ENCODE results near the gene GRAP. TPM values are rescaled to one million over a fixed set of nuclear protein-coding genes. Genes with fewer than 3 reads are reported as not detected.
"Not testable (repeated sequence)": the region's sequence is repeated elsewhere in the genome, so short reads cannot be mapped to it uniquely, and the experiment has no call there.

GRAP gene
- total RNA-seq, 5 donors from 2014 or later (not counting 1 experiment from before 2014, with no cell fraction given): 26.5 to 95.2 (median 74.0) TPM

DNA sequence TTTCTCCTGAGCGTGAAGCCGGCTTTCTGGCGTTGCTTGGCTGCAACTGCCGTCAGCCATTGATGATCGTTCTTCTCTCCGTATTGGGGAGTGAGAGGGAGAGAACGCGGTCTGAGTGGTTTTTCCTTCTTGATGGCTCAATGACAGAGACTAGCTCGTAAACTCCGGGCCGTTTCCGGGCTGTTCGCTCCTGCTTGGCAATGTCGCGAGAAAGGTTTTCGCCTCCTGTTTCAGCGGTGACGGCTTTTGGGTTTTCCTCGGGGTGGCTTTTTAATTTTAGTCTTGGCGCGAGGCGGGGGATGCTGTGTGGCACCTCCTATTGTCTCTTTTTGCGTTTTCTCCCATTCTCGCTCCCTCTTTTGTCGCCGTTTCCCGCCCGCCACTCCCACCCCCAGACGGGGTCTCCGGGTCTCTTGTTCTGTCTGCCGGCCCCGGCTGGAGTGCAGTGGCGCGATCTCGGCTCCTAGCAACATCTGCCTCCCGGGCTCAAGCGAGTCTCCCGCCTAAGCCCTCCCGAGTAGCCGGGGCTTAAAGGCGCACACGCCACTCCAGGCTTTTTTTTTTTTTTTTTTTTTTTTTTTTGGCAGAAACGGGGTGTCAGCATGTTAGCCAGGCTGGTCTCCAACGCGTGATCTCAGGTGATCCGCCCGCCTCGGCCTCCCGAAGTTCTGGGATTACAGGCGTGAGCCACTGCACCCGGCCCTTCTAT is 15.4 kb upstream of the GRAP start:
- no CpG with 5 or more reads among the region's 51 CpGs for WGBS (ENCODE audit: insufficient coverage)
- H3K4me1 ChIP-seq (ENCODE audit: control insufficient read depth in 1 of 2, extremely low read depth in 1 of 2, insufficient read depth in 2 of 2, low read length in 2 of 2); H3K27me3 ChIP-seq (replicated peaks in 1 of 2; ENCODE audit: control insufficient read depth in 2 of 2, extremely low read depth in 1 of 2, insufficient read depth in 2 of 2, low read length in 1 of 2); H3K4me1 Mint-ChIP-seq; H3K36me3 ChIP-seq (ENCODE audit: control insufficient read depth in 2 of 2, extremely low read depth in 1 of 2, insufficient read depth in 1 of 2, low read length in 1 of 2); POLR2A ChIA-PET; H3K27me3 Mint-ChIP-seq; H3K9me3 Mint-ChIP-seq; H3K4me3 ChIP-seq (ENCODE audit: control insufficient read depth in 1 of 2, extremely low read depth in 1 of 2, low read length in 1 of 2); H3K36me3 Mint-ChIP-seq; H3K9me3 ChIP-seq; CTCF ChIA-PET; H3K27ac ChIP-seq (ENCODE audit: low read length): not testable (repeated sequence)
- DNase-seq: peak in 32 of 35 experiments; percentile 32 to 92 (median 68)
- peak in 2 of 4 experiments; percentile 50 to 52 for ATAC-seq (replicated peaks in 1 of 4)
- Mint-ChIP-seq H3K27ac (peak overlapping the region in 1 of 2 donors; percentile 64), H3K4me3 (peak overlapping the region in 1 of 3 donors; percentile 47)

DNA sequence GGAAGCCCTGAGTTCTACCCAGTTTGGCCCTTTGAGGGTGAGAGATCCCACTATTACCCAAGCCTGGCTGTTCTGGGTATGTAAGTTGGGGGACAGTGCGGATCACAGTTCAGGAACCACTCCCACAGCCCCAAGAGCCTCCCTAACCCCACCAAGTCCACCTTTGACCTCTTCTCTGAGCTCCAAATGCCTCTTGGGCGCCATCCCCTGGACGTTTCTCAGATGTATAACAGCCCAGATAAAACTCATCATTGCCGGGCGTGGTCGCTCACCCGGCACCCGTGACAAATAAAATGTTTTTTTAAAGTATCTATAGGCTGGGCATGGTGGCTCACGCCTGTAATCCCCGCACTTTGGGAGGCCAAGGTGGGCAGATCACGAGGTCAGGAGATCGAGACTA is 8.7 kb upstream of the GRAP start:
- no CpG with 5 or more reads among the region's 12 CpGs for WGBS (ENCODE audit: insufficient coverage)

DNA sequence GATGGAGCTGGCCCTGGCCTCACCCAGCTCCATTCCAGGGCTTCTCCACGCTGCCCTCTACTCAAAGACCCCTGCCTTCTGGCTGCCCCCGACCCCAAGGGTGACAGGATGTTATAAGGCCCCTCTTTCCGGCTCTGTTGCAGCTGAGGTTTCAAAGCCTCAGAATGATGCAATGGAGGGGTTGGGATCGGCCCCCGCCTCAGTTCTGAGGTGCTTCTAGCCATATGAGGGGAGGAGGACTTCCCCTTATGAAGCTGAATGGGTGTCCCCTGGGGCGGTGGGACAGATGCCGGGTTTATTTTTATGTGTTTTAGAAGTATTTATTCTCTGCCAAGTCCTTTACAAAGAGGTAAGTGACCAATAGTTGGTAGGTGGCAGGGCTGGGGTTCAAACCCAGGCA is 2.1 kb upstream of the GRAP start:
- CTCF ChIA-PET; H3K27ac ChIP-seq (ENCODE audit: low read length); POLR2A ChIA-PET; H3K27ac Mint-ChIP-seq; H3K4me3 ChIP-seq (ENCODE audit: control insufficient read depth in 1 of 2, extremely low read depth in 1 of 2, low read length in 1 of 2); H3K4me3 Mint-ChIP-seq; H3K9me3 ChIP-seq; H3K27me3 ChIP-seq (replicated peaks in 1 of 2; ENCODE audit: control insufficient read depth in 2 of 2, extremely low read depth in 1 of 2, insufficient read depth in 2 of 2, low read length in 1 of 2); H3K9me3 Mint-ChIP-seq; H3K4me1 Mint-ChIP-seq; H3K36me3 ChIP-seq (ENCODE audit: control insufficient read depth in 2 of 2, extremely low read depth in 1 of 2, insufficient read depth in 1 of 2, low read length in 1 of 2); H3K27me3 Mint-ChIP-seq; H3K4me1 ChIP-seq (ENCODE audit: control insufficient read depth in 1 of 2, extremely low read depth in 1 of 2, insufficient read depth in 2 of 2, low read length in 2 of 2); H3K36me3 Mint-ChIP-seq: not testable (repeated sequence)
- WGBS (ENCODE audit: insufficient coverage): no CpG with 5 or more reads among the region's 7 CpGs
- DNase-seq: peak in 2 of 35 experiments; percentile 0 to 25
- peak in 1 of 4 experiments; percentile 31 for ATAC-seq (replicated peaks in 1 of 4)

More for the DNA sequence above, 8.7 kb upstream of the GRAP start:
- H3K27me3 ChIP-seq (replicated peaks in 1 of 2; ENCODE audit: control insufficient read depth in 2 of 2, extremely low read depth in 1 of 2, insufficient read depth in 2 of 2, low read length in 1 of 2); H3K4me1 Mint-ChIP-seq; H3K36me3 Mint-ChIP-seq; H3K4me3 Mint-ChIP-seq; H3K4me3 ChIP-seq (ENCODE audit: control insufficient read depth in 1 of 2, extremely low read depth in 1 of 2, low read length in 1 of 2); H3K9me3 ChIP-seq; H3K27ac Mint-ChIP-seq; POLR2A ChIA-PET; CTCF ChIA-PET; DNase-seq; H3K36me3 ChIP-seq (ENCODE audit: control insufficient read depth in 2 of 2, extremely low read depth in 1 of 2, insufficient read depth in 1 of 2, low read length in 1 of 2); H3K27ac ChIP-seq (ENCODE audit: low read length); H3K9me3 Mint-ChIP-seq; H3K4me1 ChIP-seq (ENCODE audit: control insufficient read depth in 1 of 2, extremely low read depth in 1 of 2, insufficient read depth in 2 of 2, low read length in 2 of 2); H3K27me3 Mint-ChIP-seq: not testable (repeated sequence)
- ATAC-seq (replicated peaks in 1 of 4): peak; percentile 86 to 95 (median 90)

DNA sequence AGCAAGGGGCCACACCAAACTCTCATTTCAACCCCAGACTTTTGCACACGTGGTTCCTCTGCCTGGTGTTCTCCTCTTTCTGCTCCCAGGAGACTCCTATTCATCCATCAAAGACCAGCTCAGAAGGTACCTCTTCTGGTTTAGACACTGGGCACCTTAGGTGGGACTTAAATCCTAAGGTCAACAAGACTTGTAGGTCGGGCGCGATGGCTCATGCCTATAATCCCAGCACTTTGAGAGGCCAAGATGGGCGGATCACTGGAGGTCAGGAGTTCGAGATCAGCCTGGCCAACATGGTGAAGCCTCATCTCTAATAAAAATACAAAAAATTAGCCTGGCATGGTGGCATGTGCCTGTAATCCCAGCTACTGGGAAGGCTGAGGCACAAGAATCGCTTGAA is 753 bp upstream of the GRAP start:
- H3K27me3 ChIP-seq (replicated peaks in 1 of 2; ENCODE audit: control insufficient read depth in 2 of 2, extremely low read depth in 1 of 2, insufficient read depth in 2 of 2, low read length in 1 of 2); DNase-seq: not testable (repeated sequence)

DNA sequence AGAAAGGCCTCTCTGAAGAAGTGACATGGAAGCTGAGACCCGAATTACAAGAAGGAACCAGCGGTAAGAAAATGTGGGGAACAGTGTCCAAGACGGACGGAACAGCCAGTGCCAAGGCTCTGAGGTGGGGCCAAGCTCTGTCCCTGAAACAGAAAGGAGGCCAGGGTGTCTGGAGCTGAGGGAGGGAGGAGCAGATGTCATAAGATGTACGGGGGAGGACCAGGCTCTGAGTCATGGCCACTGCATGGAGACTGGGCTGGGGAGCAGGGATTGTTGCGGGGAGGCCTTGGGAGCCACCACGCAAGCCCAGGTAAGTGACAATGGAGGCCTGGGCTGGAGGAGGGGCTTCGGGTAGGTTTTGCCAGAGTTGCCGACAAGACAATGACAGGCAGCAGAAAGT is 2.1 kb downstream of the GRAP start:
- no CpG with 5 or more reads among the region's 9 CpGs for WGBS (ENCODE audit: insufficient coverage)
- H3K9me3 ChIP-seq; H3K27ac Mint-ChIP-seq; H3K4me3 ChIP-seq (ENCODE audit: control insufficient read depth in 1 of 2, extremely low read depth in 1 of 2, low read length in 1 of 2); H3K27ac ChIP-seq (ENCODE audit: low read length); H3K36me3 Mint-ChIP-seq; H3K36me3 ChIP-seq (ENCODE audit: control insufficient read depth in 2 of 2, extremely low read depth in 1 of 2, insufficient read depth in 1 of 2, low read length in 1 of 2); DNase-seq; CTCF ChIA-PET; H3K27me3 Mint-ChIP-seq; H3K27me3 ChIP-seq (replicated peaks in 1 of 2; ENCODE audit: control insufficient read depth in 2 of 2, extremely low read depth in 1 of 2, insufficient read depth in 2 of 2, low read length in 1 of 2); H3K4me1 ChIP-seq (ENCODE audit: control insufficient read depth in 1 of 2, extremely low read depth in 1 of 2, insufficient read depth in 2 of 2, low read length in 2 of 2); H3K4me1 Mint-ChIP-seq; H3K9me3 Mint-ChIP-seq; POLR2A ChIA-PET; ATAC-seq (replicated peaks in 1 of 4); H3K4me3 Mint-ChIP-seq: not testable (repeated sequence)

More for the DNA sequence above, 753 bp upstream of the GRAP start:
- H3K36me3 Mint-ChIP-seq; H3K4me3 Mint-ChIP-seq; POLR2A ChIA-PET; H3K27ac Mint-ChIP-seq; H3K36me3 ChIP-seq (ENCODE audit: control insufficient read depth in 2 of 2, extremely low read depth in 1 of 2, insufficient read depth in 1 of 2, low read length in 1 of 2); H3K4me1 ChIP-seq (ENCODE audit: control insufficient read depth in 1 of 2, extremely low read depth in 1 of 2, insufficient read depth in 2 of 2, low read length in 2 of 2); H3K9me3 ChIP-seq; H3K4me3 ChIP-seq (ENCODE audit: control insufficient read depth in 1 of 2, extremely low read depth in 1 of 2, low read length in 1 of 2); ATAC-seq (replicated peaks in 1 of 4); H3K4me1 Mint-ChIP-seq; H3K27ac ChIP-seq (ENCODE audit: low read length); H3K27me3 Mint-ChIP-seq; CTCF ChIA-PET; H3K9me3 Mint-ChIP-seq: not testable (repeated sequence)
- whole genome bisulfite sequencing (ENCODE audit: insufficient coverage): 100% methylated on average over 3 of the region's 7 CpGs

DNA sequence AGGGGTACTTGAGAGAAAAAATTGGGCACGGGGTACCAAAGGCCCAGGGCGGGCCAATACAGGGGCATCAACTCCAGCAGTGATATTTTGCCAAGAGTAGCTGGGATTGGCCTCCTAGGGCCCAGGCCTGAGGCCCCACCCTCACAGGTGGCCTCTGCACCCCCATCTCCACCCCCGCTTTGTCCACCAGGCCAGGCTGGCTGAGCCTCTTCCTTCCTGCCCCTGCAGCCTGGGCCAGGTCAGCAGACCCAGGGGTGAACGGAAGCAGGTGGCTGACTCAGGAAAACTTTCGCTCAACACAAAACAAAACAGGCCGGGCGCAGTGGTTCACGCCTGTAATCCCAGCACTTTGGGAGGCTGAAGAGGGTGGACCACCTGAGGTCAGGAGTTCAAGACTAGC is 3.7 kb downstream of the GRAP start:
- H3K4me1 ChIP-seq (ENCODE audit: control insufficient read depth in 1 of 2, extremely low read depth in 1 of 2, insufficient read depth in 2 of 2, low read length in 2 of 2); CTCF ChIA-PET; H3K36me3 ChIP-seq (ENCODE audit: control insufficient read depth in 2 of 2, extremely low read depth in 1 of 2, insufficient read depth in 1 of 2, low read length in 1 of 2); H3K4me3 ChIP-seq (ENCODE audit: control insufficient read depth in 1 of 2, extremely low read depth in 1 of 2, low read length in 1 of 2); H3K9me3 Mint-ChIP-seq; POLR2A ChIA-PET; H3K4me1 Mint-ChIP-seq; H3K27me3 Mint-ChIP-seq; H3K27me3 ChIP-seq (replicated peaks in 1 of 2; ENCODE audit: control insufficient read depth in 2 of 2, extremely low read depth in 1 of 2, insufficient read depth in 2 of 2, low read length in 1 of 2); DNase-seq; H3K9me3 ChIP-seq; H3K4me3 Mint-ChIP-seq; H3K36me3 Mint-ChIP-seq; H3K27ac Mint-ChIP-seq; H3K27ac ChIP-seq (ENCODE audit: low read length): not testable (repeated sequence)
- ATAC-seq (replicated peaks in 1 of 4): peak in 1 of 4 experiments; percentile 8
- no CpG with 5 or more reads among the region's 8 CpGs for WGBS (ENCODE audit: insufficient coverage)

DNA sequence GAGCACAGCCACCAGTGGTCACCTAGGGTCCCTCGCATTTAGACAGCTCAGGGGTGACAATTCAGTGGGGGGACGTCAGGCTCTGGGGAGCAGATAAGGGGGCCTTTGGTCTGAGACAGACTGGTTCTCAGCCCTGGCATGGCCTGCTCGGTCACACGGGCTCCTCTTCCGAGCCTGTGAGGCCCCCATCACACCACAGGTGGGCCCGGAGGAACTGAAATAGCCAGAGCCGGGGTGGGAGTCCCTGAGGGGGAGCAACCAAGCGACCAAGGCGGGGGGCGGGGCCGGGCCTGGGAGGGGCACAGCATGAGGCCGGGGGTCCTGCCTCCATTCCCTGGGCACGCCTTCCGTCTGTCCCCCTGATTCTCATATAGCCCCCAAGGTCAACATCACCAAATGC is 4.4 kb downstream of the GRAP start:
- H3K4me1 ChIP-seq (ENCODE audit: control insufficient read depth in 1 of 2, extremely low read depth in 1 of 2, insufficient read depth in 2 of 2, low read length in 2 of 2); CTCF ChIA-PET; H3K4me3 Mint-ChIP-seq; DNase-seq; H3K36me3 ChIP-seq (ENCODE audit: control insufficient read depth in 2 of 2, extremely low read depth in 1 of 2, insufficient read depth in 1 of 2, low read length in 1 of 2); H3K4me1 Mint-ChIP-seq; H3K4me3 ChIP-seq (ENCODE audit: control insufficient read depth in 1 of 2, extremely low read depth in 1 of 2, low read length in 1 of 2); H3K27me3 Mint-ChIP-seq; H3K27me3 ChIP-seq (replicated peaks in 1 of 2; ENCODE audit: control insufficient read depth in 2 of 2, extremely low read depth in 1 of 2, insufficient read depth in 2 of 2, low read length in 1 of 2); H3K27ac Mint-ChIP-seq; H3K9me3 ChIP-seq; H3K9me3 Mint-ChIP-seq; H3K27ac ChIP-seq (ENCODE audit: low read length); ATAC-seq (replicated peaks in 1 of 4); POLR2A ChIA-PET; H3K36me3 Mint-ChIP-seq: not testable (repeated sequence)
- no CpG with 5 or more reads among the region's 14 CpGs for WGBS (ENCODE audit: insufficient coverage)

Data from T-cell (primary cell).